Activated CD4-positive, alpha-beta T cell treated with anti-CD3 and anti-CD28 coated beads, Interleukin-2, Interleukin-4, amounts not matched to agents 100 ng/mL and 50 ng/mL, durations not matched to agents 16 hours and 8 hours (primary cell): Measurements from ENCODE around the gene RYR2.

Source experiments
- DNase-seq: peaks from one replicate; pipeline ENCODE4 v3.0.0-alpha.2; 2020; ENCODE audit warnings: low spot score

RYR2 gene

DNA sequence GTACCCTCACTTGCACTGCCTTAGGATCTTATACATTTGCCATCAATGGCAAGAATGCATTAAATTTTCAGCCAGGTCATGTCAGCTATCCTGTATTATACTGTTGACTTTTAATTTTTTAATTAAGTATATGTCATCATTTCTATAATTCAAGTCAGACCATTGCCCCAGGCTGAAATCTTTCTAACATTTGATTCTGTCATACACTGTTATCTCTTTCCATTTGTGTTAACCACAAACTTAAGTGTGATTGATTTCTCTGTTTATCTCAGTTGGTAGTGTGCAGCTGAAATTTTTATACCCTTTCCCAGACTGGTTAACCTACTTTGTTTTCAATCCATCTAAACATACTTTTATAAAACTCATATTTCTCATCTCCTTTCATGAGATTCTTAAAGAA lies 695.5 kb downstream of the RYR2 start:
- no peak for DNase-seq

DNA sequence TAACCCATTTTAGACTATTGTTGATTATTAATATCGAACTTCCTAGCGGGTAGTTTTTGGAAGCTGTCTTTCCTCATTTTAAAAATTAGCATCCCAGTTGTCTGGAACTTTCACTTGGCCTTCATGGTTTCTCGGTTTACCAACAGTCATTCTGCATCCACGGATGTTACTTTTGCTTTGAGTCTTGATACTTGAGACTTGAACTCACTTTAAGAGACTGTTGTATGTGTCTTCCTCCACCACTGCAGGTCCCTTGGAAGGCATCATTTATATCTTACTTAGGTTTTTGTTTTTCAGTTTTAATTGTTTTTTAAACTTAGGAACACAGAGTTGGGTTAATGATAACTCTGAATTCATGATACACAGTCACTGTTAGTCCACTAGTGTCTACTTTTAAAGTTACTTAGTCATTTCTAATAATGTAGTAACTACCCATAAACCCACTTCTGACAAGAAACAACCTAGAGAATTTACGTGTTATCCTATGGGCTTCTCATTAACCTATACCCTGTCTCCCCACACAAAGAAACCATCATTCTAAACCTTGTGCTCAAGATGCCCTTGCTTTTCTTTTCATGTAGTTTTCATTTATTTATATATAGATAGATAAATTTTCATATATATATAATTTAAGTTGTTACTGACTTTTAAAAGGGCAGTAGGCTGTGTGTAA lies 696.1 kb downstream of the RYR2 start:
- DNase-seq, result no peak

DNA sequence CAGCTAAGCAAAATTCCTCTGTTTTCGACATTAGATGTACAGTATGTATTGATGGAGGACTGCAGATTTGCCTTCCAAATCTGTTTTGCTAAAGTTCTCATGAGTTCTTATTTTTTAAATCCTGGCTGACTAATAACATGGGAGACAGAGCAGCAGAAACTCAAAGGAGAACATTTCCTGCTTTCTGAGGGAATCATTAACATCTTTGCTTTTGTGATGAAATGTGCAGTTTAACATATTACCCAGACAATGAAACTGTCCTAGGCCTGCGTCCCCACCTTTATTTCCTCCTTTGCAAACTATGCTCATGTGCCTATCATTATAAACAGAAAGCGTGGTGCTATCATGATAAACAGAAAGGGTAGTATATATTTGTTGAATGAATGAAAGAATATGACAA lies 698.9 kb downstream of the RYR2 start:
- DNase-seq, result no peak

DNA sequence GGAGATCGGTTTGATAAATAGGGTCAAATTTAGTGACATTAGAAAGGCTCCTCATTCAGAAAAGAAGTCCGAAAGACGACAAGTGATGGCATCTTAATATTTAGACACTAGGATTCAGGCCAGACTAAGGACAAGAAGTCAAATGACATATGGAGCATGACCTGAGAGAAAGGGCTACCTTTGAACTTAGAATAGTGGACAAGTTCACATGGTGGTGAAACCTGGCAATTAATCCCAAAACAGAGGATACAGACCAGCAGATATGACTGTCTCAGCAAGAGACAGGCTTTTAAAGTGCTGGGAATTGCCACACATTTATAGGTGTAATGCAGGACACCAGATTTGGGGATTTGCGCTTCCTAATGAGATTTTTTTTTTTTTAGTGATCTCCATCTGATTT lies 703.6 kb downstream of the RYR2 start:
- no peak for DNase-seq

DNA sequence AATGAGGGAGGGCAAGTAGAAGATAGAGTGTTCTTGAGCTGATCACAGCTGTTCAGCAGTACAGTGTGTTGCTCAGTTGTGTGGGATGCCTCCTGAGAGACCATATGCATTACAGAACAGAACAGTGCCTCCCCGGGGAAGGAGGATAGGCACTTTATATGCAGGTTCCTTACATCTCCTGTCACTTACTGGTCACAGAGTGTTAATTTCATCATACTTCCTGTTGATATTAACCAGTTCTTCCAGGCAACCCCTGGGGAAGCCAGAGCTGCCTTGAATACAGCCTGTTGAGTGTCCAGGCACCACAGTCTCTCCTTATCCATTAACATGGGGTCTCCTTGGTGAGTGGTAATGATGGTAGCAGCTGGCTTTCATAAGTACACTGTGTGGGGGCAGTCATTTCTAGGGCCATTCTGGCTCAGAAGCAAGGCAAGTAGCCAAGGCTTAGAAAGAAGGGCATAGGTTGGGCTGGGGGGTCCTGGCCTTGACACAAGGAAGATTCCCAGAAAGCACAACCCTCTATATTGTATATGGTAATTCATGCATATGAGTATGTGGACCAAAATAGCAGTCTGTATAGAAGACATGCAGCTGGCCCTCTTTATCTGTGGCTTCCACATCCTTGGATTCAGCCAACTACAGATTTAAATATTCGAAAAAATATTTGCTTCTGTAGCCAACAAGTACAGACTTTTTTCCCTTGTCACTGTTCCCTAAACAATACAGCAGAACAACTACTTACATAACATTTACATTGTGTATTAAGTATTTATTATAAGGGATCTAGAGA lies 706.4 kb downstream of the RYR2 start:
- no peak for DNase-seq

DNA sequence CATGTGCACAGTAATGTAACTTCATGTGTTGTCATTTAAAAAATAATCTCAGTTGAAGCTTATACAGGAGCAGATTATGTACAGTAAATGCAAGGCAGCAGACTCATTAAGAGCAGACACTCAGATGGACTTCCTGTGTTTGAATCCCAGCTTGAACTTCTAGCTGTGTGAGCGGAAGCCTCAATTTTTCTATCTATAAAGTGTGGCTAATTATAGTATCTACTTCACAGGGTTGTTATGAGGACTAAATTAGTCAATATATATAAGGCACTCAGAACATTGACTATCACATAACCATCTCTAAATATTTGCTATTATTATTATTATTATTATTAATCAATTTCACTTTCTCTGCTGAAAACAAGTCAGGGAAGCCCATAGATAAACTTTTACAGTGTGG lies 707.1 kb downstream of the RYR2 start:
- no peak for DNase-seq

DNA sequence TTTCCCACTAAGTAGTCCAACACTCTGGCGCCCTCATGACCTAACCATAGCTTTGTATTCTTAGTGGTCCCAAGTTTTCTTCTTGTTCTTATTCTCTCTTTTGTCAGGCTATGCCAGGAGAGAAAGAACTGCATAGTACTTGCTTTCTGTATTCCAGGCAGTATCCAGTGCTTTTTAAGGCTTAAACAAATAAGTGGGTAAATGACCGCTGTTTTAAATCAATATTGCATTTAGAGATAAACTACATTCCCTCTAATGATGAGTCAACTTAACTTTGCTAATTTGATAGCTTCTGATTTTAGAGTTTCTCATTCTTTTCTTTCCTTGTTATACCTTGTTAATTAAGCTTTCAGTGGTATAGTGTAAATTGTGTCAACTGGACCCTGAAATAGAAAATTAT lies 709.1 kb downstream of the RYR2 start:
- DNase-seq, result no peak

DNA sequence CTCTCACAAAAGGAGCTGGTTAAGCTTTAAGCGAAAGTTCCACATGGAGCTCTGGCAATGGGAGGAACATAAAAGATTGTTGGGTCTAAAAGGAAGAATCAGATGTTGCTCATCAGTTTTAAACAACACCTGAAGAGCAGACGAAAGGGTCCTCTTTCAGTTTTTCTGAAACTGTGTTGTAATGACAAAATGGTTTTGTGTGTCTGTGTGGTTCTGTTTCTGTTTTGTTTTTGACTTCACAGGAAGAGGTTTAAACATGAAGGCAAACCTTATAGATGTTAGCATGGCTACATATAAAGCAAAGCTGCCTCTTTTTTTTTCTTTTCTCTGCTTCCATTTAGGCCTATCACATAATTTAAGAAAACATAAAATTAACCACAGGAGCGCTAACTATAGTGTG lies 712.6 kb downstream of the RYR2 start:
- no peak for DNase-seq

DNA sequence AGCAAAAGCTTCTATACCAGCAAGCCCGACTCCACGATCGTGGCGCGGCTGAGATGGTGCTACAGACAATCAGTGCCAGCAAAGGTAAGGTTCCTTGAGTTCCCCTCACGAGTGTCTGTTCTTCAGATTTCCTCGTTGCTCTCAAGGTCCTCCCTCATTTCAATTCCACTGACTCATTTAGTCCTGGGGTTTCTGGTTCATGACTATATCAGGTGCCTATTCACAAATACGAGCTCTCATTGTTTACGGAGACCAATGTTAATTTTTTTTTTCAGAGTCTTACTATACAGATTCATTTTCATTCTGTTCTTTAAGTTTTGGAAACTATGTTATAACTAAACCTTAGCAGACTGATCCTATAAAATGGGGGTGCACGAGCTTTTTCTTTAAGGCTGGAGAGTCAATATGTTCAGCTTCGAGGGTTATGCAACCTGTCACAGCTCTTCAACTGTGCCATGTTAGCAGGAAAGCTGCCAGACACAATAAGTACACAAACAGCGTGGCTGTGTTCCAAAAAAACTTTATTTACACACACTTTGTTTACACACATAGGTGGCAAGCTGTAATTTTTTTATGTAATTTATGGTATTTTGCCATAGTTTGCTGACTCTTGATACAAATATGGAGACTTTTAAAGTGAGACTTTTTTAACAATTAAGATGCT lies 714.5 kb downstream of the RYR2 start:
- no peak for DNase-seq

DNA sequence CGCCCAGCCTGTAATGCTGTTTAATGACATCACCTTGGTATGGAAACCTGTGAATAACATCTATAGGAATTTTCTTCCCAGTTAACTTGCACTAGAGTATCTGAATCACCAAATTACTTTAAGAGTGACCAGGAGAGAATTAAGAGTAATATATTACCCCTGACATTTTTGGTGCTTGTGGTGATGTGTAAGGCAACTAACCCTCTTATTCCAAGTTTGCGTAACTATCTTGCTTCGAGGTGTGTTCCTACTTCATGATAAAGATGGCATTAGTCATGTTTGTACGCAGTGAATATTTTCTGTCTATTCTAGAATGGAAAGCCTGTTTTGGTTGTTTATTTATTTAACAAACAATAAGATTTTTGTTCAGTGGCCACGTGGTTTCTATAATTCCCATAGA lies 717.4 kb downstream of the RYR2 start:
- no peak for DNase-seq

DNA sequence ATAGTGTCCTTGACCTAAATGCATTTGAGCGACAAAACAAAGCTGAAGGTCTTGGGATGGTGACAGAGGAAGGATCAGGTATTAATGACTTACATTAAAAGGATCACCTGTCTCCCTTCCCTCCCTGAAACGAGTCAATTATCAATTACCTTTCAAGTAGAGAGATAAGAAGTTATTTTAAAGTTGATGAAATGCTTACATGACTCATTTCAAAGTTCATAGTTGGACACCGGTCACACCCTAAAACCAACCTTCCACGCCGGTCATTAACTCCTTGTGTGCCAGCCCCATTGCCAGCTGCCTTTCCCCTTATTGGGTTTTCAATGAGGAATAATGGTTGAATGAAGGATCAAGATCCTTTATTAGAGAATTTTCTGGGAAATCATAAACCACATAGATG lies 719.0 kb downstream of the RYR2 start:
- no peak for DNase-seq

DNA sequence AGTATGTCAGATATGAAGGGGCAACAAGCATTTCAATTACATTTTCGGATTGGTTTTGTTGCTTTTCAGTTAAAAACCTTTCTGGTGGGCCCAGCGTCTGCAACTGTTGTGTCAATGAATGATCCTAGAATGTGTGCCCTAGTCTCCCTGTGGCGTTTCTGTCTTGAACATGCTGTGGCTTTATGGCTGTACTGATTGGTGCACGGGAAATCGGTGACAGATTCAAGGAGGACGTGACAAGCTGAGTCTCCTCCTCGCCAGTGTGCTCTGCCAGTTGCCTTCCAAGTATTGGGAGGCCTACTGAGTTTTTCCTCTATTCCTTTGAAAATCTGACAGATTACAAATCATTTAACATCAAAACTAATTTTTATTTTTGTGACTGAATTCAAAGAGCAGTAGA lies 721.2 kb downstream of the RYR2 start:
- no peak for DNase-seq

DNA sequence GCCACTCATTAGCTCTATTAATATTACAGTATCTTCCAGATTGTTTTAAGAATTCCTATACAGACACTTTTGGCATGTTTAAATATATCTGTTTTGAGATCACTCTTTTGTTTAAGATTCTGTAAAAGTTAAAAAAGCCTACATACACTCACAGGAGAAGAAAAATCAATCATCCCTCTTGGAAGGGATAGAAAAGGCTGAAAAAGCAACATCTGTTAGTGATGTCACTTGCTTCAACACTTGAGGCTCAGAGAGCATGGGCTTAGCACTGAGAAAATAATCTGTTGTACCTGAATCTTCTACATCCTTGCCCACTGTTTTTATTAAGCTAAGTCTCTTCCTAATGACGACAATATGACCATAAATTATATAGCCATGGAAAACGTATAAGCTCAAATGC lies 721.8 kb downstream of the RYR2 start:
- no peak for DNase-seq

DNA sequence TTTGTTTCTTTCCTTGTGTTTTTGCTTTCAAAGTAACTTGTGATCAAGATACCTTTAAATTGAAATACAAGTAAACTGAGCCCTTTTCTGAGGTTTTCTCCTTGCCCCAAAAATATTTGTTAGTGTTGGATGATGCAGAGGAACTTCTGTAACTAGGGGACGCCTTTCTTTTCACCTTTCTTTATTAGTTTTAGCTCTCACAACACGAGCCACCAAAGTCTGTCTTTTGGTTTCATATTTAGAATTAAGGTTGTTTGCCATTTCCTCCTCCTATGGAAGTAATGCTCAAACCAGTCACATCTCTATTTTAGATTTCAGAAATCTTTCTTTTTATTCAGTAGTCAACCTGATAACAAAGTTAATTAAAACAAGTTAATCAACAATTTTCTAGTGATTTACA lies 727.9 kb downstream of the RYR2 start:
- DNase-seq, result no peak

DNA sequence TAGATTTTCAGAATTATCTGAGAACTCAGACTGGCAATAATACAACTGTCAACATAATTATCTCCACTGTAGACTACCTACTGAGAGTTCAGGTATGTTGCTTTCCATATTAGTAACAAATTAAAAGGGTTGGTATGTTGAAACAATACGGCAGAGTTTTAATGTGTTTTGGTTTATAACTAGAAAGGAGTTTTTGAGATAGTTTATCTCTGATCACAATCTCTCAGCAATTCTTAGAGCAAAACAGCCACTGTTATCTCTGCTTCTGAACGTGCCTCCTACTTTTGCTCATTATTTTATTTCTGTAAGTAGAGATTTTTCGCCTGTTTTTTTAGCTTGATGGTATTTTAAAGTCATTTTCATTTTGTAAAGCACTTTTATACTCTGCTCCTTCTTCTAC lies 730.0 kb downstream of the RYR2 start:
- no peak for DNase-seq

DNA sequence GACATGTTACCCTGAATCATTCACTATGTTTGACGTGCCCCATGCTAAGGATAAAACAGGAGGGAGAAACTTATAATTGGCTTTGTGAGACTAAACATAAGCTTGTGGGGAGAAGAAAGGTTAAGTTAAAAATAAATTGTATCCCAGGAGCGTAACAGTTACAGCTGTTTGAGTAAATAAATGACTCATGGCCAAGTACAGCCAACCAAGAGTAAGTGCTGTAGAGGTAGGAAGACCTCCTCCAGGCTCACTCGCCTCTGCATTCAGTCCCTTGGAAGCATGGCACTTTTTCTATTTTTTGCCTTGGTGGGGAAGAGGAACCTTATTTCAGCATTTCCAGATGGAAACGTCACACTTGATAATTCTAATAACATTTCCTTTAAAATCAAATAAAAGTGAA lies 732.3 kb downstream of the RYR2 start:
- no peak for DNase-seq

DNA sequence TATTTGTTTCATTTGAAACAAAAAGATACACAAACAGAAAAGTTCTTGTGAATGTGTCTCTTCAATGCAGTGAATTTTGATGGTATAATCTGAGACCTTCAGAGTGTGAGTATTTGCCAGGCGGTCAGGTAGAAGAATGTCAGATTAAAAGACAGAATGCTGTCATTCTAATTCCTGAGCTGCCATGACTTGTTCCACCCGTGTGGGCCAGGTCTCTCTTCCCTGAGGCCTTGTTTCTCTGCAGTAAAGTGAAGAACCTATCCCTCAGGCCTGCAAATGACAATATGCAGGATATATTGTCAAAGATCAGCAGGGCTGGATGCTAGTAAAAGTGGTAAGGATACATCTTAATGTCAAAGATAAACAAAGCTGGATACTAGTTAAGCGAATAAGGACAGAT lies 737.4 kb downstream of the RYR2 start:
- DNase-seq, result no peak

DNA sequence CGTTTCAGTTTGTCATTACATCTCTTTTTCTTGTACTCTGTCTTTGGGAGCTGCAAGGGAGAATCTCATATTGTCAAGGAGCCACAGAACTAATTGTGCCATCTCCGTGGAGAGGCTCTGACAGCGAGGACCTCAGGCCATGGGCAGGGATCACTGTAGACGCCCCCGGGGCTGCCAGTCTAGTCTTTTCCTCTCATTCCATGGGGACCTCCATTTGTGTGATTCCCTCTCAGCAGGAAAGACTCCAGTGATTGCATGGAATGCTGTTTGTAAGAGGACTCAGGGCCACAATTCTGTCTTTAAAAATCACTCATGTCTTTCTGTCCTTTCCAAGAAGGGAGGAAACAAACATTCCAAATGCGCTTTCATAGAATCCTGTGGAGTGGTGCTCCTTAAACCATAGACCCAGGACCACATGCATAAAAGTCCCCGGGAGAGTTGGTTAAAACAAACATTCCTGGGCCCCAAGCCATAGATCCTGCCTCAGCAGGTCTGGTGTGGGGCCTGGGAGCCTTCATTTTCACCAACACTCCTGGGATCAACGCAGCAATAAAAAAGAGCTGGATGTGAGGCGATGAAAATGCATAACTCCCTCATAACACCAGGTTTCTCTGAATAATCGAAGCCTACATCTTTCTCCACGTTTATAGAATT lies 744.2 kb downstream of the RYR2 start:
- no peak for DNase-seq

DNA sequence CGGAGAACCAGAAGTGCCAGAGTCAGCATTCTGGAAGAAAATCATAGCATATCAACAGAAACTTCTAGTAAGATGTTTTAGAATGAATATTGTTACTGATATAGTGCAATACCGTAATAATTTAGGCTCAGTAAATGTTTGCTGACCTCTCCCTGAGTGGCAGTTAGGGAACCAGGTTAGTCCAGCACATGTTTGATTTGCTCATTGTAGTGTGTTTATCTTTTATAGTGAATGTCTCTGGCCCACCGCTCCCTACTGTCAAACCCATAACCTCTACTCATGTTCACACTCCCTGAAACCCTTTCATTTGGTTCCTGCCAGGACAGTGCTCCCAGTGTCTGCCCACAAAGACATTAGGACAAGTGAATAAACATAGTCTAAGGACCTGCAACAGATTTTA lies 746.1 kb downstream of the RYR2 start:
- no peak for DNase-seq

DNA sequence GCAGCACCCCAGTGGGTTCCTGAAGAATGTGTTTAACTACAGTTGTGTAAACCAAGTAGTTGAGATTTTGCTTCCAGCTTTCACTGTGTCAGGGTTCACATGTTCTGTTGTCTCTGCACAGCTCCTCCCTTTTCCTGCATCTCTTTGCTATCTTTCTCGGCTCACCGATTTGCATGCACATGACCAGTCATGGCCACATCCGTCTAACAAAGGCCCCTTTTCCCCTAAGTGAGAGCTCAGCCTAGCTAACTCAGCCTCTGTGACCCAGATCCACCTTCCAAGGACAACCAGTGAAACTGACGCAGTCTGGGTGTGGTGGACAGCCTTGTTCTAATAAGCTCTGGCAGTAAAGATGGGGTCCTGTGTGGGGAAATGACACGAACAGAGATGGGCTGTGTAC lies 747.6 kb downstream of the RYR2 start:
- no peak for DNase-seq

DNA sequence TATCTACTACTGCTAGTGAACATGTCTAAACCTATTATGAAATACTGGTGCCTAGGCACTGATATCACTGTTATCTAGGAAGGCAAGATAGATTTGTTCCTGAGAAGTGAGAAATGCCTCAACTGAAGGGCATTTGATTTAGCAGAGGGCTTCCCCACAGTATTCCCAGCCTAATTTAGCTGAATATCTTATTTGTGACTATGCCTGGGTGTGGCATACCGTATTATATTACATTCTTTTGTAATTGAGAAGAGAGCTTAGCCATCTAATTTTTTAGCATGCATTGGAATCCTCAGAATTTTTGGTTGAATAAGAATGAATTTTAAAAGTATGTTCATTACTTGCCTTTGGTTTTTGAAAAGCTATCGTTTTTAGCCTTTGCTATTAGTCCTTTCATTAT lies 749.6 kb downstream of the RYR2 start:
- DNase-seq, result no peak

DNA sequence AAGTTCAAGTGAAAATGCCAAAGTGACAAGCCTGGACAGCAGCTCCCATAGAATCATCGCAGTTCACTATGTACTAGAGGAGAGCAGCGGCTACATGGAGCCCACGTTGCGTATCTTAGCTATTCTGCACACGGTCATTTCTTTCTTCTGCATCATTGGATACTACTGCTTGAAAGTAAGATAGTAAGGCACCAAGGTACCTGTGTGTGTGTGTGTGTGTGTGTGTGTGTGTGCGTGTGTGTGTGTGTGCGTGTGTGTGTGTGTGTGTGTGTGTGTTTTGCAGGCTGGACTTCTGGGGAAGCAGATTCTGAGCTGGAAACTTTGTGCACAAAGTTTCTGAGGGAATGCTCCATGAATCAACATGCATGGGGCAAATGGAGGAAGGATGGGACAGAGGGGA lies 750.2 kb downstream of the RYR2 start:
- no peak for DNase-seq

DNA sequence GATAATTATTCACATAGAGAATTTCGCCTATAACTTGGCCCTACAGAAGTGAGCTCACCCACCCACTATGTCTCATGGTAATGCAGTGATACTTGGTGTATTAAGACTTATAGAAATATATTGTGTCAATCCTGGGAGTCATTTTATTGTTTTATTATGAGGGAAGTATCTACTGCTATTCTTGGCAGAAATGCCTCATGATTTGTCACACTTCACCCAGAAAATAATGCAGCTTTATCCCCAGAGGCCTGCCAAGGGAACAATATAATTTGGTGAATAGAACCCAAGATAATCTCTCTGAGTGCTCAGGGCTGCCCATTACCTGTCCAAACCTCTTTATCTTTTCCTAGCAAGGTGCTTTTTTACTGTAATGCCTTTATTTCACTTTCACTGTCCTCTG lies 750.7 kb downstream of the RYR2 start:
- DNase-seq, result no peak
